Lower lobe of right lung (tissue), 2 donors: ENCODE results near the gene EXD2. TPM values are rescaled to one million over a fixed set of nuclear protein-coding genes. Genes with fewer than 3 reads are reported as not detected.
A peak's percentile ranks its signal among the peaks of the same experiment; 100 is the strongest.

Experiments
- ATAC-seq, 2 donors: fragments of 200-7000 bp; cut with Tn5 transposase; one replicate each; pipeline ENCODE4 v1.9.1; 2020 to 2022; ENCODE audit warnings: mild to moderate bottlenecking in 2 of 2, moderate library complexity in 2 of 2
- DNase-seq: peaks from one replicate; pipeline ENCODE4 v3.0.0-alpha.2; 2020
- H3K27ac ChIP-seq: fragments of 200-600 bp; one replicate; pipeline ENCODE4 v1.8.0; 2022
- H3K27me3 ChIP-seq: fragments of 200-600 bp; one replicate; pipeline ENCODE4 v1.8.0; 2022; ENCODE audit warnings: low read depth
- H3K36me3 ChIP-seq: fragments of 200-600 bp; one replicate; pipeline ENCODE4 v1.8.0; 2022; ENCODE audit warnings: mild to moderate bottlenecking
- H3K4me1 ChIP-seq: fragments of 200-600 bp; one replicate; pipeline ENCODE4 v1.8.0; 2022
- H3K4me3 ChIP-seq: fragments of 200-600 bp; one replicate; pipeline ENCODE4 v1.8.0; 2022; ENCODE audit warnings: mild to moderate bottlenecking
- H3K9me3 ChIP-seq: fragments of 200-600 bp; one replicate; pipeline ENCODE4 v1.8.0; 2022
- intact Hi-C: fragments of 100-400 bp; cut with DNase I; formaldehyde crosslinking; loops from one replicate; pipeline ENCODE4 v1.11.0; 2022
- total RNA-seq: library from RNA; stranded (reverse); fragmentation: NEBNext Ultra II Directional; extraction: Animal tissue kit (Norgen Biotek cat#: 25700); gene quantifications from one replicate; pipeline ENCODE4 v1.2.1, GENCODE V29; 2021
- TF ChIP-seq, protein P1 (sequence below): fragments of 200-600 bp; IDR thresholded peaks from one replicate; pipeline ENCODE4 v1.8.0; 2022; ENCODE audit warnings: antibody characterized with exemption, mild to moderate bottlenecking
- donor health status: DM: no; HTN: yes; CAD: no; lungs with severe emphysema.

The EXD2 gene
- total RNA-seq, 1 donor from 2014 or later, result 23.7 TPM

DNA sequence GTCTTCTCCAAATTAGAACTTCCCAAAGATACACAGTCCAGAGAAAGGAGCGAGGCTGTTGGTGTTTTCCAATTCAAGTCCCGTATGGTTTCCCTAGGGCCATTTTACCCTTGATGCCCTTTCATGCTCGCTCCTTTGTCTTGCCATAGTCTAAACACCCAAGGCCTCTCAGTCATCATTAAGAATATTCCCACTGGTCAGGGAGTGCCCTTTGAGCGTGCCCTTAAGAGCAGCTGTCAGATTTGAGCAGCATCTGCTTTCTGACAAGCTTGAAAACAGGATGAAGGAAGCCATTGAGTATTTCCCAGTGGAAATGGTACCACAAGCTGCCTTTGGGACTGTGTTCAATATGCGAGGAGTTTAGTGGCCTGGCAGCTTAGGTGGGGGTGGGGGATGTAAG is 58.3 kb downstream of the EXD2 start:
- no peaks in the 10 kb centered on the region for H3K4me1 ChIP-seq
- TF ChIP-seq, protein P1, sequence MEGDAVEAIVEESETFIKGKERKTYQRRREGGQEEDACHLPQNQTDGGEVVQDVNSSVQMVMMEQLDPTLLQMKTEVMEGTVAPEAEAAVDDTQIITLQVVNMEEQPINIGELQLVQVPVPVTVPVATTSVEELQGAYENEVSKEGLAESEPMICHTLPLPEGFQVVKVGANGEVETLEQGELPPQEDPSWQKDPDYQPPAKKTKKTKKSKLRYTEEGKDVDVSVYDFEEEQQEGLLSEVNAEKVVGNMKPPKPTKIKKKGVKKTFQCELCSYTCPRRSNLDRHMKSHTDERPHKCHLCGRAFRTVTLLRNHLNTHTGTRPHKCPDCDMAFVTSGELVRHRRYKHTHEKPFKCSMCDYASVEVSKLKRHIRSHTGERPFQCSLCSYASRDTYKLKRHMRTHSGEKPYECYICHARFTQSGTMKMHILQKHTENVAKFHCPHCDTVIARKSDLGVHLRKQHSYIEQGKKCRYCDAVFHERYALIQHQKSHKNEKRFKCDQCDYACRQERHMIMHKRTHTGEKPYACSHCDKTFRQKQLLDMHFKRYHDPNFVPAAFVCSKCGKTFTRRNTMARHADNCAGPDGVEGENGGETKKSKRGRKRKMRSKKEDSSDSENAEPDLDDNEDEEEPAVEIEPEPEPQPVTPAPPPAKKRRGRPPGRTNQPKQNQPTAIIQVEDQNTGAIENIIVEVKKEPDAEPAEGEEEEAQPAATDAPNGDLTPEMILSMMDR, result no peak
- no peaks in the 10 kb centered on the region for H3K36me3 ChIP-seq
- H3K27me3 ChIP-seq, result no peaks in the 10 kb centered on the region
- H3K27ac ChIP-seq, result no peak overlapping the region
- no peak for DNase-seq
- intact Hi-C loops, result no loop called here
- H3K9me3 ChIP-seq, result no peaks in the 10 kb centered on the region
- no peak for ATAC-seq
- no peak overlapping the region for H3K4me3 ChIP-seq

DNA sequence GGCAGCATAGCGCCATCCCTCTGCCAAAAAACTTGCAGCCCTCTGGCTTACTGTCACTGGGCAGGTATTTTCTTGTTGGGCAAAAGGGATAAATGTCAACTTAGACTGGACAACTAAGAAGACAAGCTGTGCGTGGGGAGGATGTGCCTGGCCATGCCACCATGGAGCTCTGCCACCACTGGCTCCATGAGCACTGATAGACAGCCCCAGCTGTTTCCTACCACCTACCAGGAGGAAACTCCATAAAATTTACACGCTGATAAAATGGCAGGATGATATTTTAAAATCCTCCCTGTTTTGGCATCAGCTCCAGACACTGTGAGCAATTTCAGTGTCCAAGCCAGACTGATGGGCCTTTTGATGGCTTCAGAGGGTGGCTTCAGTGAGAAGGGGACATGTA is 61.6 kb downstream of the EXD2 start:
- intact Hi-C loops, result no loop called here
- no peak overlapping the region for H3K4me3 ChIP-seq
- no peaks in the 10 kb centered on the region for H3K9me3 ChIP-seq
- no peak overlapping the region for H3K27ac ChIP-seq
- TF ChIP-seq, protein P1, result no peak
- no peak for DNase-seq
- no peak for ATAC-seq
- no peaks in the 10 kb centered on the region for H3K4me1 ChIP-seq
- no peaks in the 10 kb centered on the region for H3K36me3 ChIP-seq
- peaks cover 2% of the 10 kb centered on the region for H3K27me3 ChIP-seq

DNA sequence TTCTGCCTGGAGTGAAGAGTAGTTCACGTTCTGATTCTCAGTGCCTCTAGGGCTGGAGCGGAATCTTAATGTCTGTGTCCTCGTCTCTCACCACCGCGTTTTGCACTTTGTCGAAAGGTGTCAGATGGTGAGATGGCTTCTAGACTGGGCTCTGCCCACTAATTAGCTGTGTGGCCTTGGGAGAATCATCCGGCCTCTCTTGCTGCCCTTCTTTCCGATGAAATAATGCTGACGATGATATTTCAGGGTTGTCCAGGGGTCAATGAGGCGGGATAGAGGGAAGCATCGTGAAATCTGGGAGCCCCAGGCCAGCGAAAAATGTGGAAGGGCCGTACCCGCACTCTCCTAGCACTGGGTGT is 67.8 kb downstream of the EXD2 start:
- Histone ChIP-seq H3K36me3 (no peaks in the 10 kb centered on the region), H3K27me3 (peaks cover 61% of the 10 kb centered on the region), H3K9me3 (no peaks in the 10 kb centered on the region), H3K4me1 (peaks cover 8% of the 10 kb centered on the region), H3K4me3 (peak overlapping the region; percentile 59), H3K27ac (no peak overlapping the region)
- intact Hi-C loops, result no loop called here
- ATAC-seq (no peak), DNase-seq (no peak)
- TF ChIP-seq, protein P1, result no peak

DNA sequence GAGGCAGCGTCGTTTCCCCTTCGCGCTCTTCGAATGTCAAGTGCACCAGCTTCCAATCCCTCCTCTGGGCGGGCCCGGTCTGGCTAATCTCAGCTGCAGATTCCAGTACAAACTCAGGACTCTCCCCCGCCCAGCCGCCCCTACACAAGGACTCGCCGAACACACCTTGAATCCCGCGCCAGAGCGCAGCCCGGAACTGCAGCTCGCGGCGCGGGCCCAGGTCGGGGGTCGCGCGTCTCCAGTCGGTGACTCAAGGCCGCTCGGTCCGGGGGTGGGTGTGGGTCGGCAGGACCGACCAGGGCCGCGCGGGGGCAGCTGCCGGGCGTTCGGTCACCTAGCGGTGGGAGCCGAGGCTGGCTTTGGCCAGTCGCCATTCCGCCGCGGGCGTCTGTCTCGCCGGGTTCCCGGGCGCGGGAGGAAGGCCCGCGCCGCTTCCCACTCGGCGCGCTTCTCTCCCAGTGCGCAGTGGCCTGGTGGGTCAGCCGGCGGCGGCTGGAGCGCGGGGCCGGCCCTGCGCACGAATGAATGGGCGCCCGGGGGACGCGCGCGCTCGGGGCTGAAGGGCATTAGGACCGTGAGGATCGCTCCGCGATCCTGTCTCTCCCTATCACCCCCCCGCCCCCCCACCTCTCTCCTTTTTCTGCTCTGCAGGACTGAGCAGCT is 68.4 kb downstream of the EXD2 start, which contains the start of gene GALNT16:
Gene GALNT16 (plus strand): TSS at position 632 of the 663 bp plus-strand sequence. CDS start 133 bp downstream, outside the sequence.
- Histone ChIP-seq H3K27ac (no peak within 1 kb of the TSS), H3K4me3 (peak within 1 kb of the TSS; percentile 59), H3K36me3 (no peaks in the 10 kb centered on the region), H3K9me3 (no peaks in the 10 kb centered on the region), H3K27me3 (peaks cover 61% of the 10 kb centered on the region), H3K4me1 (peaks cover 8% of the 10 kb centered on the region)
- intact Hi-C loops, result no loop called here
- DNase-seq (no peak), ATAC-seq (peak; percentile 31 to 49)
- TF ChIP-seq, protein P1, result no peak

DNA sequence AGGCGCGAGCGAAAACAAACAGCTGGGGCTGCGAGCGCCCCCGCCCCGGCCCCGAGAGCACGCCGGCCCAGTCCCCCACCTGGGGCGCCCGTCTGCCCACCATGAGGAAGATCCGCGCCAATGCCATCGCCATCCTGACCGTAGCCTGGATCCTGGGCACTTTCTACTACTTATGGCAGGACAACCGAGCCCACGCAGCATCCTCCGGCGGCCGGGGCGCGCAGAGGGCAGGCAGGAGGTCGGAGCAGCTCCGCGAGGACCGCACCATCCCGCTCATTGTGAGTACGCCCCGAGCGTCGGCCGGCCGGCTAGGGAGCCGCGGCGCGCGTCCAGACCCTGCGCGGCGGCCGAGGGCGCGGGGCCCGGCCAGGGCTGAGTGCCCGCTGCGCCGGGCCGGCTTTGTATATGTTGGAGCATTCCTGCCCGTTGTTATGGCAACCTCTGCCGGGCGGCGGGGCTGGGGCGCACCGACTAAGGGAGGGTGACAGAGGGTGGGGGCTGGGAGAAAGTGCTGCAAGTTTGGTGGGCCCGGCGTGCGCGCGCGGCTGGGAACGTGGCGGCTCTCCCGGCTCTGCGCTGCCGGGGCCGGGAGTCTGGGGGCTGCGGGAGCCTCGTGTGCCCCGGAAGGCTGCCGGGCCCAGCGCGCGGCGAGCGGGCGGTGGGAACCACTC is 69.0 kb downstream of the EXD2 start:
- Histone ChIP-seq H3K4me1 (peaks cover 8% of the 10 kb centered on the region), H3K27me3 (peaks cover 61% of the 10 kb centered on the region), H3K36me3 (no peaks in the 10 kb centered on the region), H3K27ac (no peak overlapping the region), H3K4me3 (peak overlapping the region; percentile 59), H3K9me3 (no peaks in the 10 kb centered on the region)
- ATAC-seq (peak; percentile 37 to 39), DNase-seq (no peak)
- intact Hi-C loops, result no loop called here
- TF ChIP-seq, protein P1, result no peak
